Raji (cell line): ENCODE results near the gene CCDC24.

Source experiments
- POLR2A ChIP-seq: IDR thresholded peaks from 2 replicates; pipeline ENCODE4 v1.6.1; 2011; ENCODE audit warnings: low read depth, low read length, control low read depth; ENCODE audit not compliant: insufficient read depth

Gene CCDC24

GRCh38 chr1:43982808-43983207 is 8.6 kb upstream of the CCDC24 start:
- TF ChIP-seq POLR2A: no peak

GRCh38 chr1:43983253-43983899 is 8.0 kb upstream of the CCDC24 start:
- TF ChIP-seq POLR2A: no peak

GRCh38 chr1:43984855-43985254 is 6.5 kb upstream of the CCDC24 start:
- TF ChIP-seq POLR2A: no peak

GRCh38 chr1:43985984-43986595 is 5.3 kb upstream of the CCDC24 start:
- no peak for TF ChIP-seq POLR2A

- TF ChIP-seq POLR2A: no peak
Measured at GRCh38 chr1:43986712-43987111, 4.7 kb upstream of the CCDC24 start.

- no peak for TF ChIP-seq POLR2A
Measured at GRCh38 chr1:43987159-43987902, 4.1 kb upstream of the CCDC24 start.

- TF ChIP-seq POLR2A: no peak
Measured at GRCh38 chr1:43990271-43991199, 864 bp upstream of the CCDC24 start.

GRCh38 chr1:43991200-43991475 is 261 bp upstream of the CCDC24 start:
- no peak for TF ChIP-seq POLR2A

GRCh38 chr1:43992232-43992995 is 1.0 kb downstream of the CCDC24 start:
- TF ChIP-seq POLR2A: no peak

- TF ChIP-seq POLR2A: no peak
Measured at GRCh38 chr1:43993206-43993914, 2.0 kb downstream of the CCDC24 start.

GRCh38 chr1:43994071-43994470 is 2.7 kb downstream of the CCDC24 start:
- no peak for TF ChIP-seq POLR2A

GRCh38 chr1:43994794-43995790 is 3.7 kb downstream of the CCDC24 start:
- no peak for TF ChIP-seq POLR2A
